GM12878 (cell line): ENCODE measurements around the gene CYS1. TPM values are rescaled to one million over a fixed set of nuclear protein-coding genes. Genes with fewer than 3 reads are reported as not detected.

Experiments
- ATAC-seq: fragments of 200-7000 bp; cut with Tn5 transposase; 3 replicates; pipeline ENCODE4 v1.9.1; 2020; ENCODE audit warnings: mild to moderate bottlenecking, moderate library complexity
- BruUV-seq: library from RNA; stranded (reverse); fragments of 400-500 nt; replicated peaks from 2 replicates; lab custom pipeline; 2021; lab: Mats Ljungman, UMichigan
- CTCF ChIA-PET: fragments of 300-600 bp; sonication (Branson Sonifier 250); formaldehyde crosslinking; extraction: SDS; loops from one replicate; lab custom pipeline; 2021; ENCODE audit warnings: inconsistent platforms; lab: Yijun Ruan, JAX
- POLR2A ChIA-PET: fragments of 350-600 bp; formaldehyde crosslinking; extraction: SDS; loops from one replicate; lab custom pipeline; 2021; ENCODE audit warnings: inconsistent platforms; lab: Charles Lee
- RAD21 ChIA-PET: fragments of 300-600 bp; sonication (Branson Sonifier 250); formaldehyde crosslinking; loops from one replicate; lab custom pipeline; 2023; ENCODE audit warnings: antibody characterized with exemption; ENCODE audit not compliant: unreplicated experiment; lab: Charles Lee
- SMC1A ChIA-PET: fragments of 300-600 bp; sonication (Branson Sonifier 250); formaldehyde crosslinking; loops from one replicate; lab custom pipeline; 2023; ENCODE audit not compliant: unreplicated experiment, uncharacterized antibody; lab: Charles Lee
- DNase-seq: peaks from one replicate; pipeline ENCODE4 v3.0.0-alpha.2; 2011; ENCODE audit warnings: low read depth, low spot score
- FAIRE-seq: peaks from 3 replicates; lab custom pipeline; 2011; peaks lifted over from hg19 to GRCh38; lab: Jason Lieb, UNC
- H2AFZ ChIP-seq: 2 replicates; pipeline ENCODE4 v1.6.0; 2011; ENCODE audit warnings: low read depth, low read length, control low read depth; ENCODE audit not compliant: control insufficient read depth
- H3K27ac ChIP-seq: 2 replicates; pipeline ENCODE4 v1.5.1; 2011; ENCODE audit warnings: control low read depth; ENCODE audit not compliant: control insufficient read depth, insufficient read depth
- H3K27me3 ChIP-seq, 2 experiments: replicated peaks in 1 of 2; 2 replicates each; pipeline versions ENCODE4 v1.6.0 to v1.6.1; 2011; ENCODE audit warnings: low read length in 1 of 2; ENCODE audit not compliant: control insufficient read depth in 2 of 2, insufficient read depth in 2 of 2
- H3K36me3 ChIP-seq, 2 experiments: 2 replicates each; pipeline ENCODE4 v1.5.1; 2011; ENCODE audit warnings: low read length in 1 of 2; ENCODE audit not compliant: control insufficient read depth in 2 of 2, insufficient read depth in 2 of 2
- H3K4me1 ChIP-seq: 2 replicates; pipeline ENCODE4 v1.6.1; 2011; ENCODE audit warnings: mild to moderate bottlenecking, low read length, moderate library complexity, mixed read lengths; ENCODE audit not compliant: control insufficient read depth, insufficient read depth
- H3K4me2 ChIP-seq: 2 replicates; pipeline ENCODE4 v1.6.0; 2011; ENCODE audit warnings: control low read depth; ENCODE audit not compliant: control insufficient read depth, insufficient read depth
- H3K4me3 ChIP-seq: fragments of 200-600 bp; sonication (generic); 2 replicates; pipeline ENCODE4 v1.5.1; 2016
- H3K79me2 ChIP-seq: 2 replicates; pipeline ENCODE4 v1.6.0; 2011; ENCODE audit warnings: low read length; ENCODE audit not compliant: control insufficient read depth, insufficient read depth
- H3K9ac ChIP-seq: 2 replicates; pipeline ENCODE4 v1.8.0; 2011; ENCODE audit warnings: low read length, control low read depth, mixed read lengths; ENCODE audit not compliant: control insufficient read depth, insufficient read depth
- H3K9me3 ChIP-seq: replicated peaks from 3 replicates; pipeline ENCODE4 v1.5.1; 2011; ENCODE audit warnings: mild to moderate bottlenecking, low read length; ENCODE audit not compliant: control insufficient read depth, insufficient read depth
- H4K20me1 ChIP-seq: 2 replicates; pipeline ENCODE4 v1.6.0; 2011; ENCODE audit not compliant: control insufficient read depth, insufficient read depth
- BCLAF1 ChIP-seq: fragments of 450-650 bp; IDR thresholded peaks from 2 replicates; pipeline ENCODE4 v1.6.1; 2017; ENCODE audit warnings: antibody characterized with exemption, mild to moderate bottlenecking, moderate library complexity
- CEBPZ ChIP-seq: fragments of 150-350 bp; IDR thresholded peaks from 2 replicates; pipeline ENCODE4 v1.6.1; 2016; ENCODE audit warnings: low read depth, low read length
- CTCF ChIP-seq, 3 experiments: IDR thresholded peaks in 2 of 3; conservative IDR thresholded peaks in 1 of 3; 2 replicates each; pipeline ENCODE4 v1.5.1; 2011; ENCODE audit warnings: low read depth in 3 of 3, low read length in 3 of 3, mild to moderate bottlenecking in 3 of 3, control low read depth in 2 of 3, moderate library complexity in 2 of 3, inconsistent platforms in 1 of 3, mixed read lengths in 1 of 3; ENCODE audit not compliant: control insufficient read depth in 2 of 3, insufficient read depth in 1 of 3; ENCODE audit errors: extremely low read depth in 1 of 3
- DPF2 ChIP-seq: fragments of 450-650 bp; IDR thresholded peaks from 2 replicates; pipeline ENCODE4 v1.6.1; 2017; ENCODE audit warnings: mild to moderate bottlenecking
- IKZF1 ChIP-seq: fragments of 450-650 bp; conservative IDR thresholded peaks from 2 replicates; pipeline ENCODE4 v1.6.1; 2017; ENCODE audit warnings: antibody characterized with exemption, mild to moderate bottlenecking
- RAD51 ChIP-seq: fragments of 450-650 bp; IDR thresholded peaks from 2 replicates; pipeline ENCODE4 v1.6.1; 2016; ENCODE audit warnings: moderate library complexity, mild to moderate bottlenecking, inconsistent platforms
- SMC3 ChIP-seq: IDR thresholded peaks from 2 replicates; pipeline ENCODE4 v1.6.1; 2011; ENCODE audit warnings: low read length, improper control_type of control experiment, borderline replicate concordance
- SPI1 ChIP-seq: IDR thresholded peaks from 2 replicates; pipeline ENCODE4 v1.6.1; 2011; ENCODE audit warnings: low read depth, mild to moderate bottlenecking, low read length, moderate library complexity, borderline replicate concordance; ENCODE audit not compliant: insufficient read depth
- USF2 ChIP-seq: IDR thresholded peaks from 2 replicates; pipeline ENCODE4 v1.6.1; 2011; ENCODE audit warnings: low read depth, low read length, improper control_type of control experiment, borderline replicate concordance
- ZNF207 ChIP-seq: fragments of 450-650 bp; IDR thresholded peaks from 2 replicates; pipeline ENCODE4 v1.6.1; 2014; ENCODE audit warnings: antibody characterized with exemption, mild to moderate bottlenecking, borderline replicate concordance
- WGBS: methylation state at CpG from one replicate; pipeline ENCODE4 v1.1.6; 2016; ENCODE audit warnings: low lambda C conversion rate; ENCODE audit not compliant: insufficient replicate concordance, insufficient coverage; ENCODE audit errors: missing lambda C conversion rate; 5-methylcytosine and 5-hydroxymethylcytosine counted together
- in situ Hi-C: fragments of 300-500 bp; cut with MboI; formaldehyde crosslinking; loops from 9 replicates; pipeline ENCODE4 v1.14.3; 2018; ENCODE audit warnings: mixed read lengths
- intact Hi-C: fragments of 100-400 bp; cut with micrococcal nuclease; formaldehyde crosslinking; loops from one replicate; pipeline ENCODE4 v1.14.2; 2022; ENCODE audit not compliant: unreplicated experiment
- polyA plus RNA-seq, 11 experiments: library from polyadenylated mRNA; depleted of rRNA in 4 of 11; unstranded in 6 of 11; stranded (reverse) in 5 of 11; fragments of >200 nt; fragmentation: Nextera tagmentation in 4 of 11; fragmentation: Illumina TruSeq in 1 of 11; extraction: Ambion mirVana in 4 of 11; extraction: Trizol in 1 of 11; gene quantifications; 1 replicate in 1 of 11; 2 replicates in 10 of 11; pipeline versions ENCODE4 v1.2.1 to v1.2.3, GENCODE V29; 2011 to 2016; ENCODE audit warnings: inconsistent platforms in 2 of 11, missing spikeins in 2 of 11, low read depth in 1 of 11
- total RNA-seq, 4 experiments: library from RNA; depleted of rRNA in 3 of 4; stranded (reverse); fragments of >200 nt in 3 of 4; fragmentation: Illumina TruSeq in 1 of 4; extraction: Trizol in 1 of 4; gene quantifications; 2 replicates each; pipeline versions ENCODE4 v1.2.1 to v1.2.3, GENCODE V29; 2013 to 2021

Gene CYS1
- total and polyA plus RNA-seq, 10 of the 15 experiments (the other 5 are each of a cell fraction or from before 2014, with no cell fraction given) = 0.35 to 6.4 (median 2.5) TPM

DNA sequence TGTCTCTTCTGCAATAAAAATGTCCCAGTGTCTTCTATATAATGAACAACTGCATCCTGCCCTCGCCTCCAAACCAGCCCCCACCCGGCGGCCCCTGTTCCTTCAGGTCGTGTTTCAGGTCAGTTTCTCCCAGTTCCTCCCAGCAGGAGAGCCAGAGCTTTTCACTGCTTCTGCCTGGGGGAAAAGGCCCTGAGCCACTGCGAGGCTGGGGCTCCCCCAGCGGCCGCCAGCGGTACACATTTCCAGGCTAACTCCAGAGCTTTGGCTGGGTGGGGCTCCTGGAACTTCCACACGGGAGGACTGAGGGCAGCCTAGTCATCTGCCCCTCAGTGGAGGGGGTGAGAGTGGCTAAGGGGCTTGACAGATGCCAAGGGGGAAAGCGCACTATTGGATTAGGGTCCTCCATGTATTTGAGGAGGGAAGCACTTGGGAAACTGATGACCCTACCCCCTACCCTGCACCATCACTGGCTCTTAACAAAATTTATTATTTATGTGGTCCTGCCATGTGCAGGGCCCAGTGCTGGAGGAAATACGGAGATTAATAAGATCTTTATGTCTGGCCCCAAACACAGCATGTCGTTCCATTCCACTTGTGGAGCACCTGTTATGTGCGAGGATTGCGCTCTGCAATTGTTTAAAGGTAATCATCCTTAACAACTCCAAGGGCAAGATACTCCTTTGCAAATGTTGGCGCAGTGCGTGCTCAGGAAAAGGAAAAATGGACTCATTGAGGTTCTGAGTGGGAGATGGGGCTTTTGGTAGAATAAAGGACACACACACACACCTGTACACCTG lies 17.3 kb upstream of the CYS1 start:
- intact Hi-C loops = loop anchor here (1.0 kb wide), 1 partner anchor 25 kb away; no protein-coding TSS in a partner anchor
- H3K4me1 ChIP-seq = peaks cover 2% of the 10 kb centered on the region; the same call in 1 of the 2 replicates
- no peaks in the 10 kb centered on the region; the same call in 2 of the 3 replicates for H3K9me3 ChIP-seq
- in situ Hi-C loops = no loop called here
- BruUV-seq = no TSS peak
- CTCF ChIA-PET = interaction anchor here (0.6 to 31.8 kb wide), 25 partner anchors 8 to 558 kb away, joined by 3 to 983 read pairs (median 6); partner anchors contain the start of gene CYS1
- H3K79me2 ChIP-seq = no peaks in the 10 kb centered on the region
- H4K20me1 ChIP-seq = no peaks in the 10 kb centered on the region
- no peak overlapping the region for H3K4me2 ChIP-seq
- RAD21 ChIA-PET = interaction anchor here (0.8 to 4.1 kb wide), 13 partner anchors 12 to 338 kb away, joined by 4 to 115 read pairs (median 6); partner anchors contain the start of gene CYS1
- no peak overlapping the region for H2AFZ ChIP-seq
- no peak overlapping the region for H3K27ac ChIP-seq
- no peak overlapping the region for H3K9ac ChIP-seq
- POLR2A ChIA-PET = interaction anchor here (0.6 to 3.2 kb wide), 6 partner anchors 15 to 774 kb away, joined by 3 to 17 read pairs (median 4); partner anchors contain the start of gene CYS1
- FAIRE-seq (peak; percentile 77), ATAC-seq (peak; percentile 96), DNase-seq (no peak)
- H3K4me3 ChIP-seq = no peak overlapping the region
- SMC1A ChIA-PET = interaction anchor here (0.8 to 12.5 kb wide), 12 partner anchors 12 to 113 kb away, joined by 3 to 236 read pairs (median 4); no protein-coding TSS in a partner anchor
- no peaks in the 10 kb centered on the region for H3K36me3 ChIP-seq
- WGBS = 30% methylated on average over 16 of the region's 16 CpGs
- H3K27me3 ChIP-seq = no peaks in the 10 kb centered on the region
- TF ChIP-seq USF2 = no peak
- peak; percentile 89 for TF ChIP-seq IKZF1
- TF ChIP-seq RAD51 = no peak
- TF ChIP-seq DPF2 = no peak
- no peak for TF ChIP-seq CEBPZ
- TF ChIP-seq ZNF207 = no peak
- peak; percentile 91 to 99 (median 92) for TF ChIP-seq CTCF (IDR thresholded peaks at IDR 0.05 in 2 of 3, conservative IDR thresholded peaks at IDR 0.05 in 1 of 3; ENCODE audit: control insufficient read depth in 2 of 3, extremely low read depth in 1 of 3, insufficient read depth in 1 of 3, low read depth in 3 of 3, low read length in 3 of 3)
- TF ChIP-seq BCLAF1 = no peak
- no peak for TF ChIP-seq SPI1
- peak; percentile 68; the same call in 1 of the 2 replicates for TF ChIP-seq SMC3
